ENCODE results near the gene RNF111.
A peak's percentile ranks its signal among the peaks of the same experiment; 100 is the strongest.
"Not testable (repeated sequence)": the region's sequence is repeated elsewhere in the genome, so short reads cannot be mapped to it uniquely, and the experiment has no call there.

RNF111 gene

GRCh38 chr15:59131969-59132562 is 144.6 kb downstream of the RNF111 start:
- DNase-seq (ENCODE audit: low read depth in 1 of 2, low spot score in 1 of 2): no peak

DNA sequence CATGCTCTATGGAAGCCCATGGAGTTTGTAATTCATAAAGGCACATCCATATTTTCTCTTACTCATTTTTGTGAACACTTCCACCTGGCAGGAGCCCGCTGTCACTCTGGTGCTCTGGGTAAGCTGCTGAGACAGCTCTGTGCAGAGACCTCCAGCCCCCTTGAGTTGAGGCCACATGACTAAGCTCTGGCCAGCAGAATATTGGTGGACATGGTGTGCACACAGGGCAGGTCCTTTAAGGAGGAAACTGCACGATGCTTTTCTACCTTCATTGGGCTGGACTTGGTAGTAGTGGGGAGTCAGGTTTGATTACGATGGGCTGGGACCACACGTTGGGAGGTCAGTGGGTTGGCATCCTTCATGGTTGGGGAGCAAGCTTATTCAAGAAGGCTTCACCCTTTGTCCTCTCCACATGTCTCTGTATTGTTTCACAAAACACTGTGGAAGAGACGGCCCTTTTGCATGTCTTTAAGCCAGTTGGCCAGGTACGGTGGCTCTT is 146.5 kb downstream of the RNF111 start:
- DNase-seq (ENCODE audit: low read depth in 1 of 2, low spot score in 1 of 2): no peak

- DNase-seq (ENCODE audit: low read depth in 1 of 2, low spot score in 1 of 2): no peak
Measured at GRCh38 chr15:59137566-59137965, 150.1 kb downstream of the RNF111 start.

GRCh38 chr15:59138243-59138642 is 150.8 kb downstream of the RNF111 start:
- peak; percentile 32 to 34 for DNase-seq (ENCODE audit: low read depth in 1 of 2, low spot score in 1 of 2)

DNA sequence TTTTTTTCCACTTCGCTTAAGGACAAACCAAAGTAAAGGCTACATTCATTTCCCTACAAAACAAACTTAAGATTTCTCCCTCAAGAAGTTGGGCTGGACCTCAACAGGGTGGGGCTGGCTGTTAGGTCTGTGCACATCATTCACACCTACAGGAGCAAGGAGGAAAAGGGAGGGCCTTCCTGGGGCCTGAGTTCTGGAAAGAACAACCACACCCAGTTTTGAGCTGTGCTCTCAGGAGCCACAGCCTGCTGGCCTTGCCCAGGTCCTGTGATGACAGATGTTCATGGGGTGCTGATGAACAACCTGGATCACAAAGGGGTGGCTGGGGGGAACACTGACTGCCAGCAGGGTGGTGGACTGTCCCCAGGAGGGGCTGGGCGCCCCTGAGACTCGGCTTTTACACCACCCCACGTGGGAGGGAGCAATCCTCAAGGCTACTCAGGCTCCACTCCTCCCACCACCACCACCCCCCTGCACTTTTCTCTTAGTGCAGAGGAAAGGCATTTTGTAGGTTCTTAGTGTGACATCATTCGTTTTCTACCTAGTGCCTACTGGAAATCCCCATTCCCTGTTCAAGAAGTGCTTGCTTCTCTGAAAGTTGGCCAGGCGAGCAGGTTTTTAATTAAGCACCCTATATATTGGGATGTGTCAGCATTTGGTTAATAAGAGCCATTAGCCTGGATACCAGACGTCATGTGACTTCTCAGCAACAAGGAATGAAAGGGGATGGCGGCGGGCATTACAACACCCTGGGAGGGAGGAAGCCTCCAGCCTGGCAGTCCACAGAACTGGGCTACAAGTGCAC is 153.2 kb downstream of the RNF111 start:
- DNase-seq (ENCODE audit: low read depth in 1 of 2, low spot score in 1 of 2): no peak

DNA sequence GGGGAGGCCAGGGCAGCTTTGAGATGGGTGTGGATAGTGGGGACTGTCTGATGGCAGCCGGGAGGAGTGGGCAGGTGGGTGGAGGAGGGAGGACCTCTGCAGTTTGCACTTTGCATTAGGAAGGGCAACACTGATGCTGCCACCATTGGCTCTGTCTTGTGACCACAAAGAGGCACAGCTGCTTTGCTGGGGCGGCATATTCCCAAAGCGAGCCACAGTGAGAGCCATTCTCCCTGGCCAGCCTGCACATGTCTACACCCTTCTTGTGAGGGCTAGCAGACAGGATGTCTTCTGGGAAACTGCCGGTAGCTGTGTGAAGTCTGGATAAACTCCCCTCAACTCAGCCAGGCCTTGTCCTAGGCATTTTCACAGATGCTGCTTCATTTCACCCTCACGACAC is 155.8 kb downstream of the RNF111 start:
- DNase-seq (ENCODE audit: low read depth in 1 of 2, low spot score in 1 of 2): no peak

DNA sequence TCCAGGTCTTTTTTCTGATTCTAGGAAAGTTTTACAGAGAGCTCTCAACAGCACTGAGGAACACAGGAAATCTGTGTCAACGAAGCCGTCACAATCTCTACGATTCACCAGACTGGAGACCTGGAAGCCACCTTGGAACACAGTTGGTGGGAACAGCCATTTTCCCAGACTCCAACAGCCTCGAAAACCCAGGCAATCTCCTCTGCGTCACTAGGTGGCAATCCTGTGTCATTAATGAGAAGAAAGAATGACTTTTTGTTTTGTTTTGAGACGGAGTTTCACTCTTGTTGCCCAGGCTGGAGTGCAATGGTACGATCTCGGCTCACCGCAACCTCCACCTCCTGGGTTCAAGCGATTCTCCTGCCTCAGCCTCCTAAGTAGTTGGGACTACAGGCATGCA is 157.1 kb downstream of the RNF111 start:
- DNase-seq (ENCODE audit: low read depth in 1 of 2, low spot score in 1 of 2): not testable (repeated sequence)
